KOPT-K1 (cell line): ENCODE data around the gene PRMT6.
A peak's percentile ranks its signal among the peaks of the same experiment; 100 is the strongest.
"Not testable (repeated sequence)": the region's sequence is repeated elsewhere in the genome, so short reads cannot be mapped to it uniquely, and the experiment has no call there.

Experiments
- H3K27ac ChIP-seq: fragments of 200-600 bp; sonication (generic); 2 replicates; pipeline ENCODE4 v1.5.1; 2016; ENCODE audit warnings: antibody characterized with exemption, mild to moderate bottlenecking, low read depth, low read length; ENCODE audit not compliant: poor library complexity, severe bottlenecking
- H3K36me3 ChIP-seq: fragments of 200-600 bp; sonication (generic); 2 replicates; pipeline ENCODE4 v1.5.1; 2017; ENCODE audit warnings: antibody characterized with exemption, mild to moderate bottlenecking, low read length, moderate library complexity; ENCODE audit not compliant: insufficient read depth
- H3K9me3 ChIP-seq: fragments of 200-600 bp; sonication (generic); 2 replicates; pipeline ENCODE4 v1.5.1; 2017; ENCODE audit warnings: antibody characterized with exemption, low read length, mild to moderate bottlenecking; ENCODE audit not compliant: insufficient read depth, poor library complexity, severe bottlenecking

The PRMT6 gene

GRCh38 chr1:107056426-107057196 lies at the start of gene PRMT6:
TSS of gene PRMT6 (plus strand) at chr1:107056674. CDS start at chr1:107056716, 42 bp downstream.
- Histone ChIP-seq H3K36me3 (peaks cover 23% of the 10 kb centered on the region), H3K9me3 (no peaks in the 10 kb centered on the region), H3K27ac (peak within 1 kb of the TSS; percentile 88)

- no peak overlapping the region for H3K27ac ChIP-seq
- H3K9me3 ChIP-seq = no peaks in the 10 kb centered on the region
- no peaks in the 10 kb centered on the region for H3K36me3 ChIP-seq
These were observed 47.2 kb upstream of the PRMT6 start for GRCh38 chr1:107009281-107009680.

- Histone ChIP-seq H3K27ac (no peak overlapping the region), H3K9me3 (no peaks in the 10 kb centered on the region), H3K36me3 (no peaks in the 10 kb centered on the region)
These were observed 45.9 kb upstream of the PRMT6 start for GRCh38 chr1:107010582-107010981.

- H3K36me3 ChIP-seq = no peaks in the 10 kb centered on the region
- no peaks in the 10 kb centered on the region for H3K9me3 ChIP-seq
- no peak overlapping the region for H3K27ac ChIP-seq
These were observed 40.0 kb upstream of the PRMT6 start for GRCh38 chr1:107016376-107016978.

GRCh38 chr1:107018445-107018844 lies 38.0 kb upstream of the PRMT6 start:
- Histone ChIP-seq H3K36me3 (no peaks in the 10 kb centered on the region), H3K27ac (no peak overlapping the region), H3K9me3 (no peaks in the 10 kb centered on the region)

GRCh38 chr1:107019166-107019565 lies 37.3 kb upstream of the PRMT6 start:
- H3K9me3 ChIP-seq = no peaks in the 10 kb centered on the region
- H3K27ac ChIP-seq = no peak overlapping the region
- H3K36me3 ChIP-seq = no peaks in the 10 kb centered on the region

GRCh38 chr1:107038874-107039273 lies 17.6 kb upstream of the PRMT6 start:
- H3K9me3 ChIP-seq = peaks cover 12% of the 10 kb centered on the region
- H3K36me3 ChIP-seq, H3K27ac ChIP-seq: not testable (repeated sequence)

- not testable (repeated sequence) for H3K36me3 ChIP-seq, H3K27ac ChIP-seq
- H3K9me3 ChIP-seq = peaks cover 10% of the 10 kb centered on the region
These were observed 11.9 kb upstream of the PRMT6 start for GRCh38 chr1:107044310-107045220.

GRCh38 chr1:107047602-107048001 lies 8.9 kb upstream of the PRMT6 start:
- no peaks in the 10 kb centered on the region for H3K9me3 ChIP-seq

GRCh38 chr1:107048241-107048640 lies 8.2 kb upstream of the PRMT6 start:
- H3K27ac ChIP-seq = no peak overlapping the region

More at GRCh38 chr1:107047602-107048001, 8.9 kb upstream of the PRMT6 start:
- Histone ChIP-seq H3K36me3 (no peaks in the 10 kb centered on the region), H3K27ac (no peak overlapping the region)

GRCh38 chr1:107051266-107051665 lies 5.2 kb upstream of the PRMT6 start:
- Histone ChIP-seq H3K9me3 (no peaks in the 10 kb centered on the region), H3K27ac (no peak overlapping the region), H3K36me3 (no peaks in the 10 kb centered on the region)

More at GRCh38 chr1:107048241-107048640, 8.2 kb upstream of the PRMT6 start:
- no peaks in the 10 kb centered on the region for H3K36me3 ChIP-seq
- no peaks in the 10 kb centered on the region for H3K9me3 ChIP-seq

- H3K9me3 ChIP-seq = not testable (repeated sequence)
- H3K27ac ChIP-seq = peak overlapping the region; percentile 88
- peaks cover 17% of the 10 kb centered on the region for H3K36me3 ChIP-seq
These were observed 502 bp upstream of the PRMT6 start for GRCh38 chr1:107055919-107056425.

- peaks cover 23% of the 10 kb centered on the region for H3K36me3 ChIP-seq
- H3K27ac ChIP-seq = peak overlapping the region; percentile 88
- no peaks in the 10 kb centered on the region for H3K9me3 ChIP-seq
These were observed 991 bp downstream of the PRMT6 start for GRCh38 chr1:107057197-107058133.
